Activated CD8-positive, alpha-beta memory T cell treated with anti-CD3 and anti-CD28 coated beads for 1 hour (primary cell): ENCODE results near the gene GGA1.
"Not testable (repeated sequence)": the region's sequence is repeated elsewhere in the genome, so short reads cannot be mapped to it uniquely, and the experiment has no call there.

Source experiments
- DNase-seq, 2 donors: peaks; one replicate each; pipeline ENCODE4 v3.0.0-alpha.2; 2020; ENCODE audit warnings: low read depth in 1 of 2; ENCODE audit errors: extremely low read depth in 1 of 2

GGA1 gene

GRCh38 chr22:37570661-37570976 lies 38.0 kb upstream of the GGA1 start:
- no peak for DNase-seq

- no peak for DNase-seq
Measured at GRCh38 chr22:37571258-37571991, 37.2 kb upstream of the GGA1 start.

- DNase-seq, result no peak
Measured at GRCh38 chr22:37571992-37572373, 36.7 kb upstream of the GGA1 start.

- no peak for DNase-seq
Measured at GRCh38 chr22:37575490-37576003, 33.1 kb upstream of the GGA1 start.

GRCh38 chr22:37578002-37578401 lies 30.6 kb upstream of the GGA1 start:
- DNase-seq, result no peak

GRCh38 chr22:37581504-37581903 lies 27.1 kb upstream of the GGA1 start:
- DNase-seq, result no peak

- DNase-seq, result no peak
Measured at GRCh38 chr22:37582526-37582925, 26.1 kb upstream of the GGA1 start.

- no peak for DNase-seq
Measured at GRCh38 chr22:37588546-37589215, 20.0 kb upstream of the GGA1 start.

- DNase-seq, result no peak
Measured at GRCh38 chr22:37589636-37590035, 19.0 kb upstream of the GGA1 start.

GRCh38 chr22:37591081-37591480 lies 17.6 kb upstream of the GGA1 start:
- not testable (repeated sequence) for DNase-seq

GRCh38 chr22:37591823-37592404 lies 16.7 kb upstream of the GGA1 start:
- no peak for DNase-seq

GRCh38 chr22:37594237-37594636 lies 14.4 kb upstream of the GGA1 start:
- DNase-seq, result no peak

GRCh38 chr22:37599153-37599552 lies 9.5 kb upstream of the GGA1 start:
- DNase-seq, result no peak

- no peak for DNase-seq
Measured at GRCh38 chr22:37601203-37601539, 7.5 kb upstream of the GGA1 start.

GRCh38 chr22:37601540-37602442 lies 6.8 kb upstream of the GGA1 start:
- DNase-seq, result no peak

GRCh38 chr22:37602546-37603277 lies 5.9 kb upstream of the GGA1 start:
- DNase-seq, result not testable (repeated sequence)

- DNase-seq, result no peak
Measured at GRCh38 chr22:37604074-37604473, 4.6 kb upstream of the GGA1 start.

- DNase-seq, result peak in 1 of 2 donors; percentile 28
Measured at GRCh38 chr22:37604875-37605274, 3.8 kb upstream of the GGA1 start.

GRCh38 chr22:37607010-37607934 lies 1.4 kb upstream of the GGA1 start:
- DNase-seq, result peak; percentile 78 to 92
